ENCODE measurements around the gene PTPRN2.

The PTPRN2 gene

GRCh38 chr7:158108646-158109293 lies 478.9 kb downstream of the PTPRN2 start:
- DNase-seq (ENCODE audit: low read depth in 4 of 4, low spot score in 1 of 4), result no peak

- no peak for DNase-seq (ENCODE audit: low read depth in 4 of 4, low spot score in 1 of 4)
Observed at GRCh38 chr7:158107806-158108205, 479.8 kb downstream of the PTPRN2 start.

- DNase-seq (ENCODE audit: low read depth in 4 of 4, low spot score in 1 of 4), result no peak
Observed at GRCh38 chr7:158106272-158106671, 481.4 kb downstream of the PTPRN2 start.

GRCh38 chr7:158103378-158103777 lies 484.2 kb downstream of the PTPRN2 start:
- DNase-seq (ENCODE audit: low read depth in 4 of 4, low spot score in 1 of 4), result no peak

GRCh38 chr7:158102897-158103296 lies 484.7 kb downstream of the PTPRN2 start:
- no peak for DNase-seq (ENCODE audit: low read depth in 4 of 4, low spot score in 1 of 4)

- DNase-seq (ENCODE audit: low read depth in 4 of 4, low spot score in 1 of 4), result no peak
Observed at GRCh38 chr7:158101821-158102450, 485.7 kb downstream of the PTPRN2 start.

GRCh38 chr7:158098125-158099030 lies 489.2 kb downstream of the PTPRN2 start:
- DNase-seq (ENCODE audit: low read depth in 4 of 4, low spot score in 1 of 4), result no peak

- DNase-seq (ENCODE audit: low read depth in 4 of 4, low spot score in 1 of 4), result no peak
Observed at GRCh38 chr7:158097453-158098124, 490.0 kb downstream of the PTPRN2 start.

- no peak for DNase-seq (ENCODE audit: low read depth in 4 of 4, low spot score in 1 of 4)
Observed at GRCh38 chr7:158097106-158097452, 490.5 kb downstream of the PTPRN2 start.

- no peak for DNase-seq (ENCODE audit: low read depth in 4 of 4, low spot score in 1 of 4)
Observed at GRCh38 chr7:158096582-158096981, 491.0 kb downstream of the PTPRN2 start.

- no peak for DNase-seq (ENCODE audit: low read depth in 4 of 4, low spot score in 1 of 4)
Observed at GRCh38 chr7:158094671-158095226, 492.9 kb downstream of the PTPRN2 start.

GRCh38 chr7:158094046-158094445 lies 493.6 kb downstream of the PTPRN2 start:
- no peak for DNase-seq (ENCODE audit: low read depth in 4 of 4, low spot score in 1 of 4)

GRCh38 chr7:158093156-158093796 lies 494.3 kb downstream of the PTPRN2 start:
- DNase-seq (ENCODE audit: low read depth in 4 of 4, low spot score in 1 of 4), result no peak

GRCh38 chr7:158087196-158087595 lies 500.4 kb downstream of the PTPRN2 start:
- no peak for DNase-seq (ENCODE audit: low read depth in 4 of 4, low spot score in 1 of 4)

GRCh38 chr7:158085741-158086695 lies 501.6 kb downstream of the PTPRN2 start:
- DNase-seq (ENCODE audit: low read depth in 4 of 4, low spot score in 1 of 4), result no peak

GRCh38 chr7:158084555-158084954 lies 503.1 kb downstream of the PTPRN2 start:
- DNase-seq (ENCODE audit: low read depth in 4 of 4, low spot score in 1 of 4), result no peak

- no peak for DNase-seq (ENCODE audit: low read depth in 4 of 4, low spot score in 1 of 4)
Observed at GRCh38 chr7:158083526-158084310, 503.9 kb downstream of the PTPRN2 start.

- DNase-seq (ENCODE audit: low read depth in 4 of 4, low spot score in 1 of 4), result no peak
Observed at GRCh38 chr7:158082761-158083160, 504.9 kb downstream of the PTPRN2 start.
